ENCODE results near the gene RNF208. TPM values are rescaled to one million over a fixed set of nuclear protein-coding genes. Genes with fewer than 3 reads are reported as not detected.
A peak's percentile ranks its signal among the peaks of the same experiment; 100 is the strongest.

Gene RNF208
- 0.26 and 0.33 TPM in 2 replicates for total RNA-seq
- 0.14 and 0.34 TPM in 2 replicates for polyA plus RNA-seq
- 1.8 and 6.7 TPM in 2 replicates for polyA plus RNA-seq (2012)
- polyA minus RNA-seq (ENCODE audit: low replicate concordance) = 0.82 TPM in 1 of 2 replicates, not detected in the other

- Histone ChIP-seq H3K36me3 (ENCODE audit: control insufficient read depth, insufficient read depth, low read length) (peaks cover 3% of the 10 kb centered on the region), H4K20me1 (ENCODE audit: control insufficient read depth, extremely low read depth, insufficient read depth, low read length) (no peaks in the 10 kb centered on the region), H3K27me3 (ENCODE audit: control insufficient read depth, insufficient read depth, low read length) (no peaks in the 10 kb centered on the region), H3K27ac (ENCODE audit: insufficient read depth, low read length) (no peak within 1 kb of the TSS), H3K9me3 (ENCODE audit: control insufficient read depth, insufficient read depth, low read depth, low read length) (no peaks in the 10 kb centered on the region), H2AFZ (ENCODE audit: low read length) (peak within 1 kb of the TSS; percentile 11), H3K4me3 (replicated peaks in 1 of 4; ENCODE audit: control extremely low read depth in 1 of 4, insufficient read depth in 1 of 4, low read depth in 3 of 4, low read length in 4 of 4) (peak within 1 kb of the TSS; percentile 39 to 81 (median 44)), H3K9ac (ENCODE audit: insufficient read depth, low read length) (peak within 1 kb of the TSS; percentile 2), H3K4me2 (ENCODE audit: extremely low read depth, insufficient read depth, low read length) (peak within 1 kb of the TSS; percentile 82), H3K79me2 (ENCODE audit: control insufficient read depth, insufficient read depth, low read length) (no peaks in the 10 kb centered on the region), H3K4me1 (ENCODE audit: control insufficient read depth, extremely low read depth, insufficient read depth, low read length) (peaks cover 8% of the 10 kb centered on the region)
- TF ChIP-seq EZH2 (IDR thresholded peaks at IDR 0.05; ENCODE audit: low read length, missing control alignments) = no peak
- no peak for TF ChIP-seq CTCF (conservative IDR thresholded peaks at IDR 0.05 in 1 of 2, IDR thresholded peaks at IDR 0.05 in 1 of 2; ENCODE audit: low read depth in 1 of 2, low read length in 2 of 2)
- DNase-seq (ENCODE audit: low read depth in 2 of 2) = no peak
Measured at GRCh38 chr9:137222190-137223077, at the start of gene RNF208. Gene RNF208, minus strand, starts transcription at chr9:137222240. Its CDS starts 1,028 bp downstream, at chr9:137221212.

- no peaks in the 10 kb centered on the region for H3K27me3 ChIP-seq (ENCODE audit: control insufficient read depth, insufficient read depth, low read length)
- peaks cover 32% of the 10 kb centered on the region for H3K36me3 ChIP-seq (ENCODE audit: control insufficient read depth, insufficient read depth, low read length)
- H3K4me3 ChIP-seq (replicated peaks in 1 of 4; ENCODE audit: control extremely low read depth in 1 of 4, insufficient read depth in 1 of 4, low read depth in 3 of 4, low read length in 4 of 4) = no peak overlapping the region
- TF ChIP-seq EZH2 (IDR thresholded peaks at IDR 0.05; ENCODE audit: low read length, missing control alignments) (no peak), CTCF (conservative IDR thresholded peaks at IDR 0.05 in 1 of 2, IDR thresholded peaks at IDR 0.05 in 1 of 2; ENCODE audit: low read depth in 1 of 2, low read length in 2 of 2) (no peak)
- no peak overlapping the region for H2AFZ ChIP-seq (ENCODE audit: low read length)
- H3K4me1 ChIP-seq (ENCODE audit: control insufficient read depth, extremely low read depth, insufficient read depth, low read length) = peaks cover 15% of the 10 kb centered on the region
- H3K79me2 ChIP-seq (ENCODE audit: control insufficient read depth, insufficient read depth, low read length) = no peaks in the 10 kb centered on the region
- H3K4me2 ChIP-seq (ENCODE audit: extremely low read depth, insufficient read depth, low read length) = no peak overlapping the region
- H3K9ac ChIP-seq (ENCODE audit: insufficient read depth, low read length) = no peak overlapping the region
- no peak overlapping the region for H3K27ac ChIP-seq (ENCODE audit: insufficient read depth, low read length)
- H3K9me3 ChIP-seq (ENCODE audit: control insufficient read depth, insufficient read depth, low read depth, low read length) = no peaks in the 10 kb centered on the region
- no peaks in the 10 kb centered on the region for H4K20me1 ChIP-seq (ENCODE audit: control insufficient read depth, extremely low read depth, insufficient read depth, low read length)
- no peak for DNase-seq (ENCODE audit: low read depth in 2 of 2)
Measured at GRCh38 chr9:137271696-137272076, 49.6 kb upstream of the RNF208 start.

GRCh38 chr9:137270929-137271695, 49.1 kb upstream of the RNF208 start:
- TF ChIP-seq EZH2 (IDR thresholded peaks at IDR 0.05; ENCODE audit: low read length, missing control alignments) = no peak
- H3K27ac ChIP-seq (ENCODE audit: insufficient read depth, low read length) = no peak overlapping the region
- no peak overlapping the region for H3K4me2 ChIP-seq (ENCODE audit: extremely low read depth, insufficient read depth, low read length)
- no peaks in the 10 kb centered on the region for H3K27me3 ChIP-seq (ENCODE audit: control insufficient read depth, insufficient read depth, low read length)
- H3K79me2 ChIP-seq (ENCODE audit: control insufficient read depth, insufficient read depth, low read length) = no peaks in the 10 kb centered on the region
- H3K4me1 ChIP-seq (ENCODE audit: control insufficient read depth, extremely low read depth, insufficient read depth, low read length) = peaks cover 11% of the 10 kb centered on the region
- H4K20me1 ChIP-seq (ENCODE audit: control insufficient read depth, extremely low read depth, insufficient read depth, low read length) = no peaks in the 10 kb centered on the region
- no peak overlapping the region for H2AFZ ChIP-seq (ENCODE audit: low read length)
- peaks cover 35% of the 10 kb centered on the region for H3K36me3 ChIP-seq (ENCODE audit: control insufficient read depth, insufficient read depth, low read length)
- DNase-seq (ENCODE audit: low read depth in 2 of 2) = no peak
- no peak overlapping the region for H3K9ac ChIP-seq (ENCODE audit: insufficient read depth, low read length)
- H3K9me3 ChIP-seq (ENCODE audit: control insufficient read depth, insufficient read depth, low read depth, low read length) = no peaks in the 10 kb centered on the region
- no peak overlapping the region for H3K4me3 ChIP-seq (replicated peaks in 1 of 4; ENCODE audit: control extremely low read depth in 1 of 4, insufficient read depth in 1 of 4, low read depth in 3 of 4, low read length in 4 of 4)

All from fibroblast of lung (primary cell).